Sigmoid colon (tissue), 7 donors: ENCODE measurements around the gene HSPB9. TPM values are rescaled to one million over a fixed set of nuclear protein-coding genes. Genes with fewer than 3 reads are reported as not detected.
A peak's percentile ranks its signal among the peaks of the same experiment; 100 is the strongest.

ENCODE experiments used
- DNase-seq: peaks from one replicate; pipeline ENCODE4 v3.0.0-alpha.2; 2019
- H3K27ac ChIP-seq, 4 donors: fragments of 200-600 bp; sonication (generic); one replicate each; pipeline ENCODE4 v1.5.1; 2016 to 2019; ENCODE audit warnings: mild to moderate bottlenecking in 1 of 4
- H3K27me3 ChIP-seq, 3 donors: fragments of 200-600 bp; sonication (generic); one replicate each; pipeline ENCODE4 v1.5.1; 2019; ENCODE audit warnings: mild to moderate bottlenecking in 1 of 3
- H3K36me3 ChIP-seq, 4 donors: fragments of 200-600 bp; sonication (generic); one replicate each; pipeline ENCODE4 v1.5.1; 2016 to 2019
- H3K4me1 ChIP-seq, 4 donors: fragments of 200-600 bp; sonication (generic); one replicate each; pipeline ENCODE4 v1.5.1; 2017 to 2019
- H3K4me3 ChIP-seq, 4 donors: fragments of 200-600 bp; sonication (generic); one replicate each; pipeline ENCODE4 v1.5.1; 2017 to 2019; ENCODE audit warnings: mild to moderate bottlenecking in 2 of 4, moderate library complexity in 1 of 4
- H3K9me3 ChIP-seq, 4 donors: fragments of 200-600 bp in 3 of 4; sonication (generic) in 3 of 4; one replicate each; pipeline versions ENCODE4 v1.5.1 to v1.6.1; 2013 to 2019
- CTCF ChIP-seq, 4 experiments: fragments of 450-650 bp in 3 of 4; fragments of 200-600 bp in 1 of 4; IDR thresholded peaks; one replicate each; pipeline ENCODE4 v1.5.1; 2016 to 2019; ENCODE audit warnings: antibody characterized with exemption in 4 of 4, mild to moderate bottlenecking in 3 of 4, moderate library complexity in 2 of 4
- EP300 ChIP-seq, 4 donors: sonication (generic); formaldehyde crosslinking; IDR thresholded peaks; one replicate each; pipeline ENCODE4 v1.6.1; 2017; ENCODE audit warnings: antibody characterized with exemption in 4 of 4
- POLR2A ChIP-seq, 2 donors: fragments of 450-650 bp; IDR thresholded peaks; one replicate each; pipeline ENCODE4 v1.6.1; 2016; ENCODE audit warnings: antibody characterized with exemption in 2 of 2, mild to moderate bottlenecking in 2 of 2, moderate library complexity in 2 of 2
- POLR2AphosphoS5 ChIP-seq, 4 donors: sonication (generic); formaldehyde crosslinking; IDR thresholded peaks; one replicate each; pipeline ENCODE4 v1.6.1; 2017; ENCODE audit warnings: antibody characterized with exemption in 4 of 4
- WGBS, 2 donors: extraction: QIAGEN DNeasy Blood & Tissue Kit; methylation state at CpG; one replicate each; pipeline ENCODE4 v1.1.7; 2013; 5-methylcytosine and 5-hydroxymethylcytosine counted together
- intact Hi-C: fragments of 100-400 bp; cut with DNase I; formaldehyde crosslinking; loops from one replicate; pipeline ENCODE4 v1.15.1; 2023
- polyA plus RNA-seq, 3 donors: library from polyadenylated mRNA; stranded (reverse); fragments of 200-250 nt; gene quantifications; one replicate each; pipeline ENCODE4 v1.2.3, GENCODE V29; 2013
- total RNA-seq, 4 donors: library from RNA; depleted of rRNA; stranded (reverse); fragments of >200 nt; gene quantifications; one replicate each; pipeline ENCODE4 v1.1.0, GENCODE V29; 2016
- donor health status: healthy with polysubstance abuse.
- donor health status: Bipolar disorder and iron deficiency.
- donor health status: healthy.

Gene HSPB9
- total and polyA plus RNA-seq, 7 donors: 0.10 to 0.83 (median 0.38) TPM; not detected in 3

DNA sequence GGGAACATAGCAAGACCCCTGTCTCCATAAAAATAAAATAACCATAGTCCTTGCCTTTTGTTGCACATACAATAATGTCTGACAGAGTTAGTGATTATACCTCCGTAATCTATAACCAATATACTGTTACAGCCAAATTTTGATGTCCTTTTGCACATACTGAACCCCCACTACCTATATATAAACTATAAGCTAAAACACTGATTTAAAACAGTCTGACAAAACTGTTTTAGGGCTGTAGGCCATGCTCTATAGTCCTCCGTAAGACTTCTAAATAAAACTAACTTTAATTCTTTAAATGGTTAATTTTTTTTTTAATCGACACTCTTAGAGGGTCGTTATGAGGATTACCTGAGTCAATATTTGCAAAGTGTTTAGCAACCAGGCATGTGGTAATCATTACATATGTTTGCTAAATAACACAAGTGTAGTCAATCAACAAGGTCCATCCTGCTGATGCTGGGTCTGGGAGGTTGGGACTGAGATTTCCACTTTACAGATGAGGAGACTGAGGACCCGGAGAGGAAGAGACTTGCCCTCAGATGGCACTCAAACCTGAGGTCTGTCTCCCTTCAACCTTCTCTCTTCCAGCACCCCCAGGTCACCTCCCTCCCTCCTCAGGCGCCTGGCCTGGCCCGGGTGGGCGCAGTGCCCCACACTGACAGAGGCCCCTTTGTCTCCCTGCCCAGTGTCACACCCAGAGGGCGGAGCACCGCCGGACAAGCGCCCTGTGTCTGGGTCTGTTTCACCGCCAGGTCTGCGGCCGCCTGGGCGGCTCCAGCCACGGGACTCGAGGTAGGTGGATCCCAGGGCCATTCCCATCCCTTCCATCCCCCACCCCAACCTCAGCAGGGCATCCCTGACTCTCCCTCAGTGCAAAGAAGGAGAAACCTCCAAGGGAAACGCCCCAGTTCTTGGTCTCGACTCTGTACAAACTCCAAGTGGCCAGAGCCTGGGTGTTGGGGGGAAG is 34.6 kb upstream of the HSPB9 start:
- no peak for DNase-seq
- intact Hi-C loops: no loop called here
- WGBS, 2 donors: 23 to 65% methylated on average over 20 of the region's 20 CpGs
- H3K9me3 ChIP-seq: no peaks in the 10 kb centered on the region
- H3K36me3 ChIP-seq: no peaks in the 10 kb centered on the region
- no peak overlapping the region for H3K27ac ChIP-seq
- H3K4me1 ChIP-seq: no peaks in the 10 kb centered on the region
- no peak overlapping the region for H3K4me3 ChIP-seq
- TF ChIP-seq POLR2AphosphoS5 (IDR thresholded peaks at IDR 0.05) (peak in 1 of 4 donors; percentile 28), POLR2A (IDR thresholded peaks at IDR 0.05) (no peak), CTCF (IDR thresholded peaks at IDR 0.05) (no peak), EP300 (IDR thresholded peaks at IDR 0.05) (no peak)
- H3K27me3 ChIP-seq: peaks cover 0 to 9% (median 0%) of the 10 kb centered on the region in 3 donors

GRCh38 chr17:42088736-42089135 is 33.9 kb upstream of the HSPB9 start:
- H3K27ac ChIP-seq: no peak overlapping the region
- WGBS, 2 donors: 77 to 89% methylated on average over 8 of the region's 8 CpGs
- TF ChIP-seq EP300 (IDR thresholded peaks at IDR 0.05): no peak
- TF ChIP-seq CTCF (IDR thresholded peaks at IDR 0.05): no peak
- no peak for TF ChIP-seq POLR2A (IDR thresholded peaks at IDR 0.05)
- TF ChIP-seq POLR2AphosphoS5 (IDR thresholded peaks at IDR 0.05): no peak
- H3K9me3 ChIP-seq: no peaks in the 10 kb centered on the region
- no peaks in the 10 kb centered on the region for H3K4me1 ChIP-seq
- no peaks in the 10 kb centered on the region for H3K36me3 ChIP-seq
- peaks cover 0 to 9% (median 0%) of the 10 kb centered on the region in 3 donors for H3K27me3 ChIP-seq
- DNase-seq: no peak
- no peak overlapping the region for H3K4me3 ChIP-seq
- intact Hi-C loops: no loop called here

DNA sequence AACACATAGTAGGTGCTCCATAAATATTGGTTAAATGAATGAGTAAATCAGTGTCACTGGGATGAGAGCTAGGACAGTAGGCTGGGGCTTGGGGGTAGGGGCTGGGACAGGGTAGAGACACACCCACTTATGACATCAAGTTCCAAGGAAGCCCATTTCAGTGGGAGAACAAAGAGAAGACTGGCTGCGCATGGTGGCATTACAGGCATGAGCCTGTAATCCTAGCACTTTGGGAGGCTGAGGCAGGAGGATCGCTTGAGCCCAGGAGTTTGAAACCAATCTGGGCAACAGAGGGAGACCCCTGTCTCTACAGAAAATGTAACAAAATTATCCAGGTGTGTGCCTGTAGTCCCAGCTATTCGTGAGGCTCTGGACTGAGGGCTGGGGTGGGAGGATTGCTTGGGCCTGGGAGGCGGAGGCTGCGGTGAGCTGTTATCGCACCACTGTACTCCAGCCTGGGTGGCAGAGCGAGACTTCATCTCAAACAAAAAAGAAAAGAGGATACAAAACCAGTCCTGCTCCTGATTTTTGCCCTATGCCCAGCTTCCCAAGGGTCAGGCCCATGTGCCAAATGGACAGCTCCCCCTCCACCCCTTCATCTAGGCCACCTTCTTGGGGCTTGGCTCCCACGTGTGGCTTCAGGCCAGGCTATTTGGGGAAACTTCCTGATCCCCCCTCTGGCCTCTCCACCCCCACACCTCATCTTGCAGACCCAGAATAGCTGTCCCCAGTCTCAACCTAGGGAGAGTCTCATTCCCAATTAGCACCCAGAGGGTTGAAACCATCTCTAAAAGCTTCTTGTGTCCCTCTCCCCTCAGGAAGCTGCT is 31.4 kb upstream of the HSPB9 start:
- no peak overlapping the region for H3K4me3 ChIP-seq
- intact Hi-C loops: no loop called here
- H3K27ac ChIP-seq: no peak overlapping the region
- peaks cover 2 to 28% (median 4%) of the 10 kb centered on the region in 3 donors for H3K27me3 ChIP-seq
- no peaks in the 10 kb centered on the region for H3K36me3 ChIP-seq
- TF ChIP-seq CTCF (IDR thresholded peaks at IDR 0.05): no peak
- TF ChIP-seq POLR2A (IDR thresholded peaks at IDR 0.05): no peak
- no peak for TF ChIP-seq EP300 (IDR thresholded peaks at IDR 0.05)
- TF ChIP-seq POLR2AphosphoS5 (IDR thresholded peaks at IDR 0.05): no peak
- no peaks in the 10 kb centered on the region for H3K4me1 ChIP-seq
- 87 to 91% methylated on average over 8 of the region's 8 CpGs for WGBS, 2 donors
- DNase-seq: no peak
- H3K9me3 ChIP-seq: no peaks in the 10 kb centered on the region

- Histone ChIP-seq H3K9me3 (no peaks in the 10 kb centered on the region), H3K36me3 (no peaks in the 10 kb centered on the region), H3K4me3 (no peak overlapping the region), H3K27me3 (peaks cover 12 to 46% (median 21%) of the 10 kb centered on the region in 3 donors), H3K4me1 (peaks cover 0 to 2% (median under 1%) of the 10 kb centered on the region in 4 donors), H3K27ac (no peak overlapping the region)
- intact Hi-C loops: no loop called here
- 37 to 57% methylated on average over 6 of the region's 6 CpGs for WGBS, 2 donors
- no peak for TF ChIP-seq CTCF (IDR thresholded peaks at IDR 0.05)
- DNase-seq: no peak
Measured at GRCh38 chr17:42092939-42093338, 29.7 kb upstream of the HSPB9 start.
